GM23338 (cell line): ENCODE results near the gene CPTP.

Experiments used
- CREB1 ChIP-seq: fragments of 250-450 bp; sonication (Bioruptor Pico); IDR thresholded peaks from 2 replicates; pipeline ENCODE4 v1.5.0; 2020; ENCODE audit warnings: low read depth, mild to moderate bottlenecking, moderate library complexity
- CTCF ChIP-seq, 2 experiments: fragments of 200-600 bp in 1 of 2; sonication (generic) in 1 of 2; conservative IDR thresholded peaks; 2 replicates each; pipeline versions ENCODE4 v1.5.1 to v1.6.1; 2016 to 2017; ENCODE audit warnings: antibody characterized with exemption in 2 of 2, low read depth in 2 of 2, mild to moderate bottlenecking in 2 of 2, moderate library complexity in 1 of 2
- ETS1 ChIP-seq: IDR thresholded peaks from 2 replicates; pipeline ENCODE4 v1.6.1; 2016; ENCODE audit warnings: antibody characterized with exemption
- EZH2 ChIP-seq: fragments of 200-600 bp; sonication (generic); IDR thresholded peaks from one replicate; pipeline ENCODE4 v1.8.0; 2017; ENCODE audit warnings: antibody characterized with exemption, mild to moderate bottlenecking, low read depth; ENCODE audit not compliant: unreplicated experiment
- EZH2phosphoT487 ChIP-seq: fragments of 200-600 bp; sonication (generic); IDR thresholded peaks from one replicate; pipeline ENCODE4 v1.8.1; 2018; ENCODE audit warnings: antibody characterized with exemption; ENCODE audit not compliant: unreplicated experiment
- JUNB ChIP-seq: IDR thresholded peaks from one replicate; pipeline ENCODE4 v1.6.1; 2016; ENCODE audit warnings: antibody characterized with exemption; ENCODE audit not compliant: unreplicated experiment
- NANOG ChIP-seq: IDR thresholded peaks from 2 replicates; pipeline ENCODE4 v1.6.1; 2016; ENCODE audit warnings: antibody characterized with exemption, borderline replicate concordance
- POLR2AphosphoS5 ChIP-seq: IDR thresholded peaks from 2 replicates; pipeline ENCODE4 v1.6.1; 2016; ENCODE audit warnings: antibody characterized with exemption, low read depth
- REST ChIP-seq: IDR thresholded peaks from one replicate; pipeline ENCODE4 v1.6.1; 2018; ENCODE audit warnings: antibody characterized with exemption; ENCODE audit not compliant: unreplicated experiment
- STAT1 ChIP-seq: IDR thresholded peaks from one replicate; pipeline ENCODE4 v1.6.1; 2016; ENCODE audit warnings: antibody characterized with exemption; ENCODE audit not compliant: unreplicated experiment
- ZNF114 ChIP-seq: fragments of 250-450 bp; sonication (Bioruptor Pico); IDR thresholded peaks from 2 replicates; pipeline ENCODE4 v1.5.0; 2020; ENCODE audit warnings: mild to moderate bottlenecking, moderate library complexity
- ZNF331 ChIP-seq: fragments of 250-450 bp; sonication (Bioruptor Pico); IDR thresholded peaks from 2 replicates; pipeline ENCODE4 v1.5.0; 2020; ENCODE audit warnings: low read depth, mild to moderate bottlenecking, moderate library complexity
- ZNF462 ChIP-seq: fragments of 250-450 bp; sonication (Bioruptor Pico); IDR thresholded peaks from 2 replicates; pipeline ENCODE4 v1.5.0; 2020; ENCODE audit warnings: mild to moderate bottlenecking, moderate library complexity

GRCh38 chr1:1360506-1361169 lies 36.0 kb downstream of the CPTP start:
- TF ChIP-seq CTCF (conservative IDR thresholded peaks at IDR 0.05; ENCODE audit: low read depth in 2 of 2): no peak
- TF ChIP-seq EZH2: no peak
- TF ChIP-seq EZH2phosphoT487: no peak
- no peak for TF ChIP-seq REST
- TF ChIP-seq POLR2AphosphoS5: no peak
- no peak for TF ChIP-seq STAT1
- no peak for TF ChIP-seq CREB1 (CRISPR knock-in tag)
- no peak for TF ChIP-seq NANOG
- no peak for TF ChIP-seq ETS1
- TF ChIP-seq ZNF331 (CRISPR knock-in tag): no peak
- TF ChIP-seq JUNB: no peak
- TF ChIP-seq ZNF114 (CRISPR knock-in tag): no peak
- no peak for TF ChIP-seq ZNF462 (CRISPR knock-in tag)
